ENCODE measurements around the gene LMTK3. TPM values are rescaled to one million over a fixed set of nuclear protein-coding genes. Genes with fewer than 3 reads are reported as not detected.
A peak's percentile ranks its signal among the peaks of the same experiment; 100 is the strongest.

The LMTK3 gene
- total RNA-seq, 1 donor from 2014 or later: 2.9 TPM

GRCh38 chr19:48506138-48506733 is 5.4 kb downstream of the LMTK3 start:
- DNase-seq (ENCODE audit: low read depth): no peak
- no peaks in the 10 kb centered on the region for H3K36me3 ChIP-seq (ENCODE audit: control insufficient read depth, insufficient read depth, low read length)
- TF ChIP-seq CTCF (IDR thresholded peaks at IDR 0.05; ENCODE audit: insufficient read depth, low read length, poor library complexity, severe bottlenecking): peak; percentile 35
- H3K4me3 ChIP-seq (ENCODE audit: low read depth, low read length): no peak overlapping the region
- H3K27me3 ChIP-seq (ENCODE audit: control insufficient read depth, insufficient read depth, low read length): peaks cover 24% of the 10 kb centered on the region

- Histone ChIP-seq H3K4me3 (ENCODE audit: low read depth, low read length) (peak overlapping the region; percentile 28), H3K36me3 (ENCODE audit: control insufficient read depth, insufficient read depth, low read length) (no peaks in the 10 kb centered on the region), H3K27me3 (ENCODE audit: control insufficient read depth, insufficient read depth, low read length) (peaks cover 38% of the 10 kb centered on the region)
- no peak for TF ChIP-seq CTCF (IDR thresholded peaks at IDR 0.05; ENCODE audit: insufficient read depth, low read length, poor library complexity, severe bottlenecking)
- DNase-seq (ENCODE audit: low read depth): no peak
These were observed 9.2 kb downstream of the LMTK3 start for GRCh38 chr19:48502350-48503018.

GRCh38 chr19:48501494-48502349 is 9.9 kb downstream of the LMTK3 start:
- no peak for TF ChIP-seq CTCF (IDR thresholded peaks at IDR 0.05; ENCODE audit: insufficient read depth, low read length, poor library complexity, severe bottlenecking)
- H3K4me3 ChIP-seq (ENCODE audit: low read depth, low read length): peak overlapping the region; percentile 31

GRCh38 chr19:48500830-48501493 is 10.7 kb downstream of the LMTK3 start:
- DNase-seq (ENCODE audit: low read depth): no peak
- no peak for TF ChIP-seq CTCF (IDR thresholded peaks at IDR 0.05; ENCODE audit: insufficient read depth, low read length, poor library complexity, severe bottlenecking)
- Histone ChIP-seq H3K4me3 (ENCODE audit: low read depth, low read length) (peak overlapping the region; percentile 31), H3K36me3 (ENCODE audit: control insufficient read depth, insufficient read depth, low read length) (no peaks in the 10 kb centered on the region), H3K27me3 (ENCODE audit: control insufficient read depth, insufficient read depth, low read length) (peaks cover 44% of the 10 kb centered on the region)

More at GRCh38 chr19:48501494-48502349, 9.9 kb downstream of the LMTK3 start:
- H3K36me3 ChIP-seq (ENCODE audit: control insufficient read depth, insufficient read depth, low read length): no peaks in the 10 kb centered on the region
- H3K27me3 ChIP-seq (ENCODE audit: control insufficient read depth, insufficient read depth, low read length): peaks cover 44% of the 10 kb centered on the region
- peak; percentile 68 for DNase-seq (ENCODE audit: low read depth)

GRCh38 chr19:48499316-48500090 is 12.1 kb downstream of the LMTK3 start:
- H3K4me3 ChIP-seq (ENCODE audit: low read depth, low read length): no peak overlapping the region
- DNase-seq (ENCODE audit: low read depth): no peak
- H3K27me3 ChIP-seq (ENCODE audit: control insufficient read depth, insufficient read depth, low read length): peaks cover 44% of the 10 kb centered on the region
- no peaks in the 10 kb centered on the region for H3K36me3 ChIP-seq (ENCODE audit: control insufficient read depth, insufficient read depth, low read length)
- TF ChIP-seq CTCF (IDR thresholded peaks at IDR 0.05; ENCODE audit: insufficient read depth, low read length, poor library complexity, severe bottlenecking): no peak
